Activated T-helper 1 cell treated with anti-CD3 and anti-CD28 coated beads, Interleukin-12 subunit alpha, Interleukin-12 subunit beta, Interleukin-2, Interleukin-4 antibody, amounts not matched to agents 30 ng/mL and 10 ng/mL and 1 ng/mL, durations not matched to agents 14 hours and 24 hours and 36 hours (primary cell): ENCODE data around the gene ZC3H11A. TPM values are rescaled to one million over a fixed set of nuclear protein-coding genes. Genes with fewer than 3 reads are reported as not detected.
"Not testable (repeated sequence)": the region's sequence is repeated elsewhere in the genome, so short reads cannot be mapped to it uniquely, and the experiment has no call there.

Source experiments
- DNase-seq: peaks from one replicate; pipeline ENCODE4 v3.0.0; 2021; ENCODE audit warnings: low spot score
- H3K27ac Mint-ChIP-seq: one replicate; pipeline ENCODE4 v1.8.0; 2021; ENCODE audit warnings: mild to moderate bottlenecking, mixed read lengths
- H3K27me3 Mint-ChIP-seq: one replicate; pipeline ENCODE4 v1.8.0; 2022; ENCODE audit warnings: mild to moderate bottlenecking, moderate library complexity, mixed read lengths; ENCODE audit not compliant: insufficient read depth
- H3K36me3 Mint-ChIP-seq: one replicate; pipeline ENCODE4 v1.8.0; 2021; ENCODE audit warnings: low read depth, mixed read lengths
- H3K4me1 Mint-ChIP-seq: one replicate; pipeline ENCODE4 v1.8.0; 2021; ENCODE audit warnings: low read depth, mixed read lengths
- H3K4me3 Mint-ChIP-seq: one replicate; pipeline ENCODE4 v1.8.0; 2021; ENCODE audit warnings: mild to moderate bottlenecking, moderate library complexity, mixed read lengths
- H3K9me3 Mint-ChIP-seq: one replicate; pipeline ENCODE4 v1.8.0; 2021; ENCODE audit warnings: mixed read lengths
- intact Hi-C: fragments of 100-400 bp; cut with micrococcal nuclease; formaldehyde crosslinking; loops from one replicate; pipeline ENCODE4 v1.15.1; 2024
- total RNA-seq: library from RNA; stranded (reverse); gene quantifications from 2 replicates; pipeline ENCODE4 v1.2.3, GENCODE V29; 2022

ZC3H11A gene
- total RNA-seq, 1 donor from 2014 or later, result 85.0 TPM

DNA sequence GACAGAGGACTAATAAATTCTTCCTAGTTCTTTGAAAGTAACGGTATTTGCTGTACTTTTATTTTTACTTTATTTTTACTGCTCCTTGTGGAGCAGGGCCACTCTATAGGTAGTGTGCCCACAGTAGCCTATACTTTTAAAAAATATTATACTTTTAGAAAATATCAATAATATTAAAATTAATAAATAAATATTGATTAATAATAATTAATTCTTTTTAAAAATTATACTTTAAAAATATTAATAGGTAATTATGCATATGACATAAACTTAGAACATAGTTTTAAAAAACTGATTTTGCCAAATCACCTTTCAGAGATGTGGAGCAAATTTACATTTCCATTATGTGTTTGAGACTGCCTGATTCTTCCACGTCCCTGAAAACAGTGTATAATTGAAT is 30.8 kb downstream of the ZC3H11A start:
- peaks cover 28% of the 10 kb centered on the region for H3K4me1 Mint-ChIP-seq
- H3K4me3 Mint-ChIP-seq, result no peak overlapping the region
- H3K27ac Mint-ChIP-seq, result no peak overlapping the region
- H3K27me3 Mint-ChIP-seq, result no peaks in the 10 kb centered on the region
- intact Hi-C loops, result no loop called here
- DNase-seq, result no peak
- no peaks in the 10 kb centered on the region for H3K9me3 Mint-ChIP-seq
- peaks cover 52% of the 10 kb centered on the region for H3K36me3 Mint-ChIP-seq

DNA sequence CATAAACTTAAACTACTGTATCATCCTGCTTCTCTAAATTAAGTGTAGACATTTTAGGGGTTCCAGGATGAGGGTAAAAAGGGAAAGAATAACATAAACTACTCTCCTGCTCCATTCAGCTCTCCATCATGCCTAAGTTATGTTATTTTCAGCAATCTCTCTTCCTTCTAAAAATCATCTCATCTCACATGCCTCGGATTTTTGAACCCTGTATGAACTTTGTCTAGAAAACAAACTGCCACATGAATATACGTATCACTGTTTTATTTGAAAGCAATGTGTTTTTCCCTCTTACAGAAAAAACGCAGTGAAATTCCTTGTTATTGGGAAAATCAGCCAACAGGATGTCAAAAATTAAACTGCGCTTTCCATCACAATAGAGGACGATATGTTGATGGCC is 32.6 kb downstream of the ZC3H11A start:
- intact Hi-C loops, result no loop called here
- Mint-ChIP-seq H3K27ac (no peak overlapping the region), H3K4me1 (peaks cover 20% of the 10 kb centered on the region), H3K9me3 (no peaks in the 10 kb centered on the region), H3K36me3 (peaks cover 46% of the 10 kb centered on the region), H3K4me3 (no peak overlapping the region), H3K27me3 (no peaks in the 10 kb centered on the region)
- no peak for DNase-seq

DNA sequence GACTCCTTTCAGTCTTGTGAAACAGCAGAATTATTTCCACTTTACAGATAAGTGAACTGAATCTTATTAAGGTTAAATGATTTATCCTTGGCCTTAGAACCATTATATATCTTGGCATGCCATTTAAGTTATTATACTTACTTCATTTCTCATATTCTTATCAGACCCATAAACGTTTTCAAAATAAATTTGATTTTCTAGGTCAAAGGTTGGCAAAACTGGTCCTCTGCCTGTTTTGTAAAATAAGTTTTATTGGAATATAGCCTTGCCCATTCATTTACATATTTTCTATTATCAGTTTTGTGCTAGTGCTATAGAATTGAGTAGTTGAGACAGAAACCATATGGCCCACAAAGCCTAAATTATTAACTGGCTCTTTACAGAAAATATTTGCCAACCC is 33.1 kb downstream of the ZC3H11A start:
- Mint-ChIP-seq H3K27me3 (no peaks in the 10 kb centered on the region), H3K4me3 (no peak overlapping the region), H3K4me1 (peaks cover 20% of the 10 kb centered on the region), H3K27ac (no peak overlapping the region), H3K9me3 (no peaks in the 10 kb centered on the region), H3K36me3 (peaks cover 45% of the 10 kb centered on the region)
- no peak for DNase-seq
- intact Hi-C loops, result no loop called here

DNA sequence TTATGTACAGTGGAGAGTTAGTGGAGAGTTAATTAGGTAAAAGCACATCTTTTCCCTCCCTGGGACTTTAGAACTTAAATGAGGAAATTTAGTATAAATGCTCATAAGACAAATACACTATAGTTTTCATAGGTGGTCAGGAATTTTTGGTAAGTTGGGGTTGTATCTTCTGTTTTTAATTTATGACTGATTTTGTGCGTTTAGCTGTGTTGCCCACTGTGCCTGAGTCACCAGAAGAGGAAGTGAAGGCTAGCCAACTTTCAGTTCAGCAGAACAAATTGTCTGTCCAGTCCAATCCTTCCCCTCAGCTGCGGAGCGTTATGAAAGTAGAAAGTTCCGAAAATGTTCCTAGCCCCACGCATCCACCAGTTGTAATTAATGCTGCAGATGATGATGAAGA is 33.8 kb downstream of the ZC3H11A start:
- intact Hi-C loops, H3K4me3 Mint-ChIP-seq, DNase-seq, H3K27ac Mint-ChIP-seq, H3K27me3 Mint-ChIP-seq, H3K9me3 Mint-ChIP-seq: not testable (repeated sequence)
- Mint-ChIP-seq H3K36me3 (peaks cover 46% of the 10 kb centered on the region), H3K4me1 (peaks cover 18% of the 10 kb centered on the region)

DNA sequence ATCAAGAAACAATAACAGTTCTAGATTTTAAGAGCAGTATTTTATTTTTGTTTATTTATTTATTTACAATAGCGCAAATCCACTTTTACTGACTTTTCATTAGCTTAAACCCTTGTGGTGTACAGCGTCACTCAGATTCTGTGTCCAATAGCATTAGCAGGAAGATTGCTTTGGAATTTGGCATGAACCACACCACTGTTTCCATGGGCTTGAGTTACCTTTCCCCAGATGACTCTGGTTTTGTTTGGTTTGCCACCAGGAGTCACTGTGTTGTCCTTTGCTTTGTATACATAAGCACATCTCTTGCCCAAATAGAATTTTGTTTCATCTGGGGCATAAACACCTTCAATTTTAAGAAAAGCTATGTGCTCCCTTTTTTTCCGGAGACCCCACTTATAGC is 40.1 kb downstream of the ZC3H11A start:
- H3K4me1 Mint-ChIP-seq, result no peaks in the 10 kb centered on the region
- peaks cover 31% of the 10 kb centered on the region for H3K36me3 Mint-ChIP-seq
- no peak overlapping the region for H3K4me3 Mint-ChIP-seq
- intact Hi-C loops, result no loop called here
- no peaks in the 10 kb centered on the region for H3K9me3 Mint-ChIP-seq
- no peak for DNase-seq
- no peaks in the 10 kb centered on the region for H3K27me3 Mint-ChIP-seq
- H3K27ac Mint-ChIP-seq, result no peak overlapping the region

DNA sequence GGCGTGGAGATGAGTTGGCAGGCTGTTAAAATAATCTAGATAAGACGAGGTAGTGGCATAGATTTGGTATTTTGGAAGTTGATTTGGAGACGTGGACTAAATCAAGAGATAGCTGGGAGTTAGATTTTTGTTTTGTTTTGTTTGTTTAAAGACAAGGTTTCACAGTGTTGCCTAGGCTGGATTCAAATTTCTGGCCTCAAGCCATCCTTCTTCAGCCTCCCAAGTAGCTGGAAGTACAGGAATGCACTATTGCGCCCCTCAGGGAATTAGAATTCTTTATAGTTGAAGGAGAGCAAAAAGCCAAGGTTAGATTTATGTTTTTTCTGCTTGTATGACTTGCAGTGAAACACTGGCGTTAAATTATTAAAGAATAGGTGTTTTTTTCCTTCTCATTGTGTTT is 43.7 kb downstream of the ZC3H11A start:
- H3K4me1 Mint-ChIP-seq, result no peaks in the 10 kb centered on the region
- H3K36me3 Mint-ChIP-seq, result peaks cover 35% of the 10 kb centered on the region
- no peak overlapping the region for H3K27ac Mint-ChIP-seq
- H3K4me3 Mint-ChIP-seq, result no peak overlapping the region
- intact Hi-C loops, result no loop called here
- H3K27me3 Mint-ChIP-seq, result no peaks in the 10 kb centered on the region
- DNase-seq, result no peak
- H3K9me3 Mint-ChIP-seq, result no peaks in the 10 kb centered on the region

DNA sequence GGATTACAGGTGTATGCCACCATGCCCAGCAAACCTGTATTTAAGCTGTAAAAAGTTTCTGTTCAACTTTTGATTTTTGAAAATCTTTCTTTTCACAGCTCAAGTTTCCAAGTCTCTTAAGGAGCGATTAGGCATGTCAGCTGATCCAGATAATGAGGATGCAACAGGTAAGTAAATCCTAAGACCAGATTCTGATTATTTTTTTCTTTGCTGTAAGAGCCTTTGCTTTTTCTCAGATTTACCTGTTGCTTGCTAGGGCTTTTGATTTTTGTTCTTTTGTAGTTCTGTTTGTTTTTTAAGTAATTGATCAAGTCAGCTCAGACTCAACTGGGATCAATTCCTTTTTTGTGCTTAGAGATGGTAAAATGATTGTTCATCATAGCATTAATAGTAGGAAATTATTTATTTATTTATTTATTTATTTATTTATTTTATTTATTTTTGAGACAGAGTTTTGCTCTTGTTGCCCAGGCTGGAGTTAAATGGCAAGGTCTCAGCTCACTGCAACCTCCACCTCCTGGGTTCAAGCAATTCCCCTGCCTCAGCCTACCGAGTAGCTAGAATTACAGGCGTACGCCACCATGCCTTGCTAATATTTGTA is 44.9 kb downstream of the ZC3H11A start:
- H3K27me3 Mint-ChIP-seq, result no peaks in the 10 kb centered on the region
- peaks cover 35% of the 10 kb centered on the region for H3K36me3 Mint-ChIP-seq
- no peak overlapping the region for H3K27ac Mint-ChIP-seq
- DNase-seq, result no peak
- intact Hi-C loops, result no loop called here
- H3K4me1 Mint-ChIP-seq, result no peaks in the 10 kb centered on the region
- no peak overlapping the region for H3K4me3 Mint-ChIP-seq
- H3K9me3 Mint-ChIP-seq, result no peaks in the 10 kb centered on the region

DNA sequence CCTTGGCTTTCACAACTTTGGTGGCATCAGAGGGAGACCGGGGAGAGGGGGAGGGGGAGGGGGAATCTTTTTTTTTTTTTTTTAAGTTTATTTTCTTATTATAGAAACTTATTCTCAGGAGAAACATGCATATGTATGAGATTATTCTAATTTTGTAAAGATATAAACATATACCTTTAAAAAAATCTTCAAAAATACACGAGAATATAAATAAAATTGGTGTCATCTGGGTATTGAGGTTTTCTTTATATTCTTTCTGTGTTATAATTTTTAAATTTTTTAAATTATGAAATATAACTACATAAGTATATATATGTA is 47.1 kb downstream of the ZC3H11A start:
- no peak overlapping the region for H3K27ac Mint-ChIP-seq
- H3K4me3 Mint-ChIP-seq, result no peak overlapping the region
- intact Hi-C loops, result no loop called here
- no peaks in the 10 kb centered on the region for H3K9me3 Mint-ChIP-seq
- no peak for DNase-seq
- H3K4me1 Mint-ChIP-seq, result no peaks in the 10 kb centered on the region
- peaks cover 47% of the 10 kb centered on the region for H3K36me3 Mint-ChIP-seq
- no peaks in the 10 kb centered on the region for H3K27me3 Mint-ChIP-seq

DNA sequence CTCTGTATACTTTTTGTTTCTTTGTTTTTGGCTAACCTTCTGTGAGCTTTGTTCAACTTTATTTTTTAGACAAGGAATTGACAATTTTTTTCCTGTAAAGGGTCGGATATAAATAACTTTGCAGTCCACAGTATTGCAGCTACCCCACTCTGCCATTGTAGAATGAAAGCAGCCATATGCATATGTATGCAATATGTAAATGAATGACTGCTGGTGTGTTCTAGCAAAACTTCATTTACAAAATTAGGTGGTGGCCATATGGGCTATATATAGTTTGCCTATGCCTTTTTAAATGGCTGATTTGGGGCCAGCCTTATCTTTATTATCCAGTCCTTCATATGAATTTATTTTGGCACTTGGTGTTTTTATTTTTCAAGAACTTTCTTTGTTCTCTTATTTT is 48.0 kb downstream of the ZC3H11A start:
- Mint-ChIP-seq H3K4me3 (no peak overlapping the region), H3K27ac (no peak overlapping the region), H3K4me1 (no peaks in the 10 kb centered on the region), H3K36me3 (peaks cover 38% of the 10 kb centered on the region), H3K9me3 (no peaks in the 10 kb centered on the region), H3K27me3 (no peaks in the 10 kb centered on the region)
- DNase-seq, result no peak
- intact Hi-C loops, result no loop called here

Other genes starting within 250 kb of the ZC3H11A start
- 47.4 and 49.8 TPM in 2 replicates for gene ATP2B4, start 168.8 kb upstream of the ZC3H11A start, total RNA-seq
- 15.2 and 16.6 TPM in 2 replicates for gene LAX1, start 30.4 kb upstream of the ZC3H11A start, total RNA-seq
- gene ZBED6, start within 50 bp of the ZC3H11A start, total RNA-seq, result 19.8 and 21.3 TPM in 2 replicates
- 250 and 270 TPM in 2 replicates for gene SNRPE, start 66.0 kb downstream of the ZC3H11A start, total RNA-seq